ENCODE results near the gene CEP57L1. TPM values are rescaled to one million over a fixed set of nuclear protein-coding genes. Genes with fewer than 3 reads are reported as not detected.

Gene CEP57L1
- polyA plus RNA-seq, 3 donors, result 3.1 to 9.2 (median 6.8) TPM

DNA sequence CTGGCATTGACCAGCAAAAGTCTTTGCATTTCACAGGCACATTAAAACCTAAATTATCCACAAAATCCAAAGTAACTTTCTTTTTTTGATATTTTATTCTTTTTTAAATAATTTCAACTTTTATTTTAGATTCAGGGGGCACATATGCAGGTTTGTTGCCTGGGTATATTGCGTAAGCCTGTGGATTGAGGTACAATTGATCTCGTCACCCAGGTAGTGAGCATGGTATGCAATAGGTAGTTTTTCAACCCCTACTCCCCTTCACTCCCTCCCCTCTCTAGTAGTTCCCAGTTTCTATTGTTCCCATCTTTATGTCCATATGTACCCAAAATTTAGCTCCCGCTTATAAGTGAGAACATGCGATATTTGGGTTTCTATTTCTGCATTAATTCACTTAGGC lies 97.6 kb downstream of the CEP57L1 start:
- WGBS, 3 donors, result 94 to 98% (median 98%) methylated on average over 4 of the region's 4 CpGs

GRCh38 chr6:109194880-109195279 lies 99.6 kb downstream of the CEP57L1 start:
- WGBS, 3 donors, result 37 to 67% (median 48%) methylated on average over 1 of the region's 1 CpG
- H3K27ac ChIP-seq (ENCODE audit: low read depth, low read length), result no peak overlapping the region

More for the DNA sequence above, 97.6 kb downstream of the CEP57L1 start:
- H3K27ac ChIP-seq (ENCODE audit: low read depth, low read length), result no peak overlapping the region

- 27 to 62% (median 33%) methylated on average over 1 of the region's 1 CpG for WGBS, 3 donors
- no peak overlapping the region for H3K27ac ChIP-seq (ENCODE audit: low read depth, low read length)
Observed at GRCh38 chr6:109197061-109197460, 101.8 kb downstream of the CEP57L1 start.

DNA sequence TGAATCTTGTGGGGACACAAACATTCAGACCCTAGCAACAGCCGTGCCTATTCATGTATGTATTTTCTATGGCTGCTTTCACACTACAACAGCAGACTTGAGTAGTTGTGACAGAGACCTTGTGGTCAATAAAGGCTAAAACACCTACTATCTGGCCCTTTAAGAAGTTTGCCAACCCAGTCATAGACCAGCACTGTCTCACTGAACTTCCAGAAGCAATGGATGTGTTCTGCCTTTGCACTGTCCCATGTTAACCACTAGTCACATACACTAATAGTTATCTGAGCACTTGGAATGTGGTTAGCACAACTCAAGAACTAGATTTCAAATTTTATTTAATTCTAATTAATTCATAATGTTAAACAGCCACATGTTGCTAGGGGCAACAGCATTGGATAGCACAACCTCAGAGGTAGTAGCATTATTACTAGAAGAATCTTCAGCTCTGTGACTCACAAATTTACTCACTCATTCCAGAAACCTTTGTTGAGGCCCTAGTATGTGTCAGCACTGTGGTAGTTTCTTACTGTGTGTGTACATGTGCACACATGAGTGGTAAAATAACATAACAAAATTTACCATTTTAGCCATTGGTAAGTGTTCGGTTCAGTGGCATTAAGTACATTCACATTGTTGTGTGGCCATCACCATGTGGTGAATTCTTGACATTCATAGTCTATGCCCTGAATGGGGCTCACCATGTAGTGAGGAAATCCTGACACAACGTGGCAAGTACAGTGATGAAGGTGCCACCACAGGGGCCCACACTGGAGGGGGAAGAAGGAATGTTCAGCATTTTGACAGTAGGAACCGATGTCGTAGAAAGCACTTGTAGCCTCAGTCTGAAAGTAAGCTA lies 107.3 kb downstream of the CEP57L1 start:
- WGBS, 3 donors, result 82 to 94% (median 85%) methylated on average over 5 of the region's 5 CpGs
- H3K27ac ChIP-seq (ENCODE audit: low read depth, low read length), result no peak overlapping the region

DNA sequence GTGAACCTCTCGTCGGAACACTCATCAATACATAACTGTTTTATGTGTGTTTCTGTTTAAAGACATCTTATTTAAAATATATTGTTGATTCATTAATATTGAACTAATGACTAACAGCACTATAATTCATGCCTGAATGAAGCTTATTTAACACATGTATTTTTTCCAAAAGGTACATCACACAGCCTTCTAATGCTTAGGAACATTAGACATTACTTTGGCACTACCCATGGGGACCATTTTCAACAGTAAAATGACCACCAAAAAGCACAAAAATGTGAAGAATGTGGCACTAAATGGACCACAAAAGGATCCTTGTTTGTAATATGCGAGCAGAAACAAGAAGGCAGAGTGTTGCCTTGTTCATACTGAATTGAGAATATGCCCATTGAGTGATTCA lies 109.2 kb downstream of the CEP57L1 start:
- 88 to 93% (median 91%) methylated on average over 3 of the region's 3 CpGs for WGBS, 3 donors
- no peak overlapping the region for H3K27ac ChIP-seq (ENCODE audit: low read depth, low read length)

DNA sequence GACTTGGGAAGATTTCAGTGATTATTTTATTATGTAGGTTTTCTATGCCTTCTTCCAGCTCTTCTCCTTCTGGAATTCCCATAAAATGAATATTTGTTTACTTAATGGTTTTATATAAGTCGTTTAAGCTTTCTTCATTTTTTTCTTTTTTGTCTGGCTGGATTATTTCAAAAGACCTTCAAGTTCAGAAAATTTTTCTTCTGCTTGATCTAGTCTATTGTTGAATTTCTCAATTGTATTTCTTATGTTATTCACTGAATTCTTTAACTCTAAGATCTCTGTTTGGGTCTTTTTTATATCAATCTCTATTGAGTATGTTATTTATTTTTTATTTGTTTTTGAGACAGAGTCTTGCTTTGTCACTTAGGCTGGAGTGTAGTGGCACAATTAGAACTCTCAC lies 117.4 kb downstream of the CEP57L1 start:
- WGBS, 3 donors, result 54 to 80% (median 80%) methylated on average over 1 of the region's 1 CpG
- H3K27ac ChIP-seq (ENCODE audit: low read depth, low read length), result no peak overlapping the region

Other genes with a start within 250 kb of the CEP57L1 start
- gene ARMC2, start 247.1 kb upstream of the CEP57L1 start, polyA plus RNA-seq, result 1 to 10 TPM in 2 of 3 donors, under 1 TPM in 1; 0.85 to 9.0 (median 2.8) TPM
- gene SESN1, start 661 bp upstream of the CEP57L1 start, polyA plus RNA-seq, result 10 to 100 TPM; 15.9 to 61.6 (median 19.5) TPM

Measured in adipose tissue (tissue), 3 donors.